ENCODE results near the gene MEX3B. TPM values are rescaled to one million over a fixed set of nuclear protein-coding genes. Genes with fewer than 3 reads are reported as not detected.

The MEX3B gene
- 1.9 and 2.4 TPM in 2 replicates for total RNA-seq (2014; rRNA removed; shearing (Covaris generic))
- polyA plus RNA-seq (2015; cell fraction: cytosol; rRNA removed): 2.2 and 2.9 TPM in 2 replicates
- polyA plus RNA-seq (2015; cell fraction: nucleus; rRNA removed): 4.3 and 4.7 TPM in 2 replicates

GRCh38 chr15:82045892-82046665 lies at the start of gene MEX3B:
Gene MEX3B, minus strand, starts transcription at chr15:82046018. Its CDS starts 313 bp downstream, at chr15:82045705.
- peak; percentile 93 for DNase-seq (ENCODE audit: low read depth)

- peak; percentile 93 for DNase-seq (ENCODE audit: low read depth)
Measured at GRCh38 chr15:82093774-82094211, 48.0 kb upstream of the MEX3B start.

- DNase-seq (ENCODE audit: low read depth): no peak
Measured at GRCh38 chr15:82093325-82093724, 47.5 kb upstream of the MEX3B start.

GRCh38 chr15:82091636-82092140 lies 45.9 kb upstream of the MEX3B start:
- DNase-seq (ENCODE audit: low read depth): no peak

GRCh38 chr15:82086243-82086995 lies 40.6 kb upstream of the MEX3B start:
- DNase-seq (ENCODE audit: low read depth): no peak

GRCh38 chr15:82081914-82082762 lies 36.3 kb upstream of the MEX3B start:
- DNase-seq (ENCODE audit: low read depth): peak; percentile 94

GRCh38 chr15:82080774-82081173 lies 35.0 kb upstream of the MEX3B start:
- DNase-seq (ENCODE audit: low read depth): no peak

GRCh38 chr15:82079736-82080135 lies 33.9 kb upstream of the MEX3B start:
- DNase-seq (ENCODE audit: low read depth): no peak

- no peak for DNase-seq (ENCODE audit: low read depth)
Measured at GRCh38 chr15:82074610-82075009, 28.8 kb upstream of the MEX3B start.

- no peak for DNase-seq (ENCODE audit: low read depth)
Measured at GRCh38 chr15:82072926-82073537, 27.2 kb upstream of the MEX3B start.

- no peak for DNase-seq (ENCODE audit: low read depth)
Measured at GRCh38 chr15:82066455-82066854, 20.6 kb upstream of the MEX3B start.

GRCh38 chr15:82064824-82065223 lies 19.0 kb upstream of the MEX3B start:
- DNase-seq (ENCODE audit: low read depth): peak; percentile 49

- DNase-seq (ENCODE audit: low read depth): no peak
Measured at GRCh38 chr15:82062479-82063454, 16.9 kb upstream of the MEX3B start.

GRCh38 chr15:82060817-82061216 lies 15.0 kb upstream of the MEX3B start:
- DNase-seq (ENCODE audit: low read depth): no peak

- no peak for DNase-seq (ENCODE audit: low read depth)
Measured at GRCh38 chr15:82058517-82059204, 12.8 kb upstream of the MEX3B start.

GRCh38 chr15:82058026-82058425 lies 12.2 kb upstream of the MEX3B start:
- DNase-seq (ENCODE audit: low read depth): no peak

GRCh38 chr15:82056958-82057823 lies 11.4 kb upstream of the MEX3B start:
- DNase-seq (ENCODE audit: low read depth): no peak

- DNase-seq (ENCODE audit: low read depth): no peak
Measured at GRCh38 chr15:82052751-82053150, 6.9 kb upstream of the MEX3B start.

Data from HT1080 (cell line).